Stimulated activated CD4-positive, alpha-beta T cell treated with anti-CD3 and anti-CD28 coated beads, Interleukin-12 subunit alpha, Interleukin-12 subunit beta, amount 100 ng/mL, for 48 hours (primary cell): ENCODE data around the gene CCL5.

ENCODE experiments used
- DNase-seq, 3 donors: peaks; one replicate each; pipeline ENCODE4 v3.0.0-alpha.2; 2020; ENCODE audit warnings: low read depth in 2 of 3, low spot score in 1 of 3

The CCL5 gene

DNA sequence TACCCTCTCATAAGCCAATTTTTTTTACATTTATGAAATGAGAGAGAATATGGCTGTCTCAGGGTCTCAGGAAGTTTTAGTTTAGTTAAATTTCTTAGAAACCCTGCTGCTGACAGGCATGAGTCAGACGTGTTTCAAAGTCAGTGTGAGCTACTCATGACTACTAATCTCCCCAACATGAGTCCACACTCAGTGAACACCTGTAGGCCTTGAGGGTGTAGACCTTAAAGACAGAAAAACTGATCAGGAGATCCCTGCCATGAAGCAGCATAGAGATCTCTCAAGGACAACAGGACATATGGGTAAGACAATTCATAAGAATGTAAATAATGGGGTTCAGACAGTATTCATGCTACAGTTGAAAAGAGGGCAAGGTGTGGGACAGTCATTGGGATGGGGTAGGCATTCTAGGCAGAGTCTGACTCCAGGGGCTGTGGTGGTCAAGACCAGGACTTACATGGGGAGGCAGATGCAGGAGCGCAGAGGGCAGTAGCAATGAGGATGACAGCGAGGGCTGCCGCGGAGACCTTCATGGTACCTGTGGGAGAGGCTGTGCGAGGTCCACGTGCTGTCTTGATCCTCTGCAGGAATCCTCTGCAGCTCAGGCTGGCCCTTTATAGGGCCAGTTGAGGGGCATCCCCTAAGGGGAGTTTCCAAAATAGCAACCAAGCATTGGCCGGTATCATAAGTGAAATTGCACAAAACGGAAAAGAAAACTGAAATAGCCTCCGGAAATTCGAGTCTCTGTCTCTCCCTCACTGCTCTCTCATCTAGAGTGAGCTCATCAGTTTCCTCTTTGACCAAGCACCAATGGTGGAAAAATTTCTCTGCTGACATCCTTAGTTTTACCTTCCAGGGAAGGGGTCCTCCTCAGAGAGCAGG, at the start of gene CCL5:
TSS of gene CCL5 (minus strand) at position 588 of the 882 bp plus-strand sequence.
- DNase-seq, result peak in 1 of 3 donors; percentile 35

DNA sequence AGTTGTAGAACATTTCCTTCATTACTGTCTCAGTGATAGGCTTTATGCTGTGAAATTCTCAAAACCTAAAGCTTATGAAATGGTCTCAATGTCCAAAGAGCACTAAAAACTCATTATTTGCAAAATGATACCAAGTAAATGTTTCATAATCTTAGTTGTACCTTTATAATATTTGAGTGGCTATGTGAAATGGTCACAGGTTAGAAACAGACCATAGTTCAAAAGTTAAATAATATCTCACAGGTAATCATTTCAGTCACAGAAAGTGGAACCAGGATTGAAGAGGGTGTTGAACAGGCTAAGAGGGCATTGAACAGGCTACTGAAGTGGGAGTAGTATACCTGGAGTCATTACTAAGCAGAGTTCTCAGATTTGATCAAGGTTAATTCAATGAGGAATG, 47.6 kb upstream of the CCL5 start:
- no peak for DNase-seq

DNA sequence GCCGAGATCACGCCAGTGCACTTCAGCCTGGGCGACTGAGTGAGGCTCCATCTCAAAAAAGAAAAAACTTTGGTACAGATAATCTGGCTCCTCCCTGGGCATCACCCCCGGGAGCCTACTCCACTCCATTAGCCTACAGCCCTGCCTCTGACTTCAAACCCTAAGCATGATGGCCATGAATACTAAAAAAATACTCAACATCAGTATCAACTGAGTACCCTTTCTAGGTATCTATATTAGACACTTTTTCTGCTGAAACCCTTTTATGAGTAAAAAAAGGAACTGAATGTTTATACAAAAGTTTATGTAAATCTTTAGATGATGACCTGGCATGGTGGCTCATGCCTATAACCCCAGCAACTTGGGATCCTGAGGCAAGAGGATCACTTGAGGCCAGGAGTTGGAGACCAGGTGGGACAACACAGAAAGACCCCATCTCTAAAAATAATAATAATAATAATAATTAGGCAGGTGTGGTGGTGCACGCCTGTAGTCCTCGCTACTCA, 43.5 kb upstream of the CCL5 start:
- DNase-seq, result no peak

DNA sequence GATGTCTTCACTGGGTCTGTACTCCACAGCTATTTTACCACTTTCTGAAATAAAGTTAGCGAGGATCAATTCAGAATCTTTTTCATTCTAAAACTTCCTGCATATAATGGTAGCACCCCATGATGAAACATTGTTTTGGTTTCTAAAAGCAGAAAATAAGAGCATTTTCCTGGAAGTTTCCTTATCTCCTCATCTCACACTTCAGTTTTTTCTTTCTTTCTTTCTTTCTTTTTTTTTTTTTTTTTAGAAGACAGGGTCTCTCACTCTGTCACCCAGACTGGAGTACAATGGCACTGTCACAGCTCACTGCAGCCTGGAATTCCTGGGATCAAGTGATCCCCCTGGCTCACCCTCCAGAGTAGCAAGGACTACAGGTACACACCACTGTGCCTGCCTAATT, 40.1 kb upstream of the CCL5 start:
- no peak for DNase-seq

DNA sequence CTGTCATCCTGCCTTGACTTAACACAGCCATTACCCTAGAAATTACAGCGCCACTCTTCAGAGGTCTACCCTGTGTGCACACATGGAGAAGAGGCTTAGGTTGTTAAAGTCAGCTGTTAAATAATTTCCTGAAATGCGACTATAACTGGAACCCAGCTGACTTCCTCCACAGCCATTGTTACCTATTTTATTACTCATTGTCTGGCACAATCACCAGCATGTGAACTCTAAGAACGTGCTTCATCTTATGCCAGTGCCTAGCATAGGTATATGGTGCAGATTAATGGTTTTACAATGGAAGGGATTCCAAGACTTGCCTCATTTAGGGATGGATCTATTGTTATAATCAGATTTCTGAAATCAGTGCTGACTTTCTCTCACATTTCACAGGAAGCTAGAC, 38.5 kb upstream of the CCL5 start:
- no peak for DNase-seq

DNA sequence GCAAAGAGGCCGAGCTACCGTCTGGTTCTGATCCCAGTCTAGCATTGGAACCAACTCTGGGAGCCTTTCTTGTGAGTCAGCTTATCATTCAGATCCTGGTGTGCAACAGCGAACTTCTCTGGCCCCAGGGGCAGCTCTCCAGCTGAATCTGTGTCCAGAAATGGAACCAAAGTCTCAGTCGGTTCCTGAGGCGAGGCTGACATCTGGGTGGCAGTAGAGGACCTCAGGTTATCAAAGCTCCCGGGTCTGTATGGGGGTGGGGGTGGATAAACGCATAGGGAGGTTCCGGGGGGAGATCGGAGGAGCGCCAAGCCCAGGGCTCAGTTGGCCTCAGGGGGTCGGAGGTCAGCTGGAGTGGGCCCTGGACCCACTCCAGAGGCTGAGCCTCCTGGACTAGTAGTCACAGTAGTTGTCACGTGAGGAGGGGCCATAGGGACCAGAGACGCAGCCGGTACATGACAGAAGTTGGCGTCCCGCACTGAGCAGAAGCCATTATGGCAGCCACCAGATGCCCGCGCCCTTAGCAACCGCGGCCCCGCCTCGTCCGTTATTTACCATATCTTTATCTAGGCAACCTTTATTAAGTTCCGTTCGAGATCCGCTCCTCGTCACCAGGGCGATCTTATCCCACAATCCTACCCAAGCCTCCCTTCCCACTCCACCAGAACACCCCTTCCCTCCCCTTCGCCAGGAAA, 37.5 kb upstream of the CCL5 start:
- no peak for DNase-seq

DNA sequence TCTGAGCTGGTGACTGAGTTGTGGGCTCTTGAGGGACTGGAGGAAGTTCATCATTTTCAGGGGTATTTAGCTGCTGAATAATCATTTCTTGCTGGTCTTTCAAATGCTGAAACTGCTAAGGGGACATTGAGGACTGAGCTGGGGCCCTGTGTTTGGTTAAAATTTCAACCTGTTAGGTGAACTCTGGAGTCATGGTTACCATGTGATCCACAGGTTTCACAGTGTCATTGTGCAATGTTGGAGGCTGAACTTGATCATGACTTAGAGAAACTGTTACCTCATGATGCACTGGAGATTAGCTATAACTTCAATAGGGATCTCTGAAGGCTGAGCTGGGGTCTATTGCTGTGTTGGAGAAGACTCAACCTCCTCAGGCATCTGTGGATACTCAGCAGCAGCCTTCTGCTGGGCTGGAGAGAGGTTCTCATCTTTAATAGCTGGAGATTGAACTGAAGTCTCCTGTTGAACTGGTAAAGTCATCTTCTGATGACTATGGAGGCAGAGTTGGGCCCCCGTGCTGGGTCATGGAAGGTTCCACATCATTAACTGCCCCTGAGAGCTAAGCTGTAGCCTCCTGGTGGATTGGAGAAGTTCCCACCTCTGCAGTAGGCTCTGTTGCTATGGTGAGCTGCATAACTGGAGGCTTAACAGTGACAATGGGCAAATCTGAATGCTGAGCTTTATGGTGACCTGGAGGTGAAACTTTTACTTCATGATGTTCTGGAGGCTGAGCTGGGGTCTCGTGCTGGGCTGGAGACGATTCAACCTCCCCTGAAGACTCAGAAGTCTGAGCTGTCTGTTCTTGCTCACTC, 35.2 kb upstream of the CCL5 start:
- DNase-seq, result no peak

DNA sequence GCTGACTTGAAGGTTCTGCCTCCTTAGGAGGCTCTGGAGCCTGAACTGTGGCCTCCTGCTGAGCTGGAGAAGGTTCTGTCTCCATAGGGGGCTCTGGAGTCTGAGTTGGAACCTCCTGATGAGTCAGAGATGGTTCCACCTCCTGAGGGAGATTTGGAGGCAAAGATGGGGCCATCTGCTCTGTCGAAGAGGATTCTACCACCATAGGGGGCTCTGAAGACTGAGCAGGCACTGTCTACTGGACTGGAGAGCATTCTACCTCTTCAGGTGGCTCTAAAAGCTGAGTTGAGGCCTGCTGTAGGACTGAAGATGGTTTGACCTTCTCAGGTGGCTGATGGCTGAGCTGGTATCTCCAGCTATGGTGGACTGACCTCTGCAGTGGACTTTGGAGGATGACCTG, 34.2 kb upstream of the CCL5 start:
- DNase-seq, result no peak

DNA sequence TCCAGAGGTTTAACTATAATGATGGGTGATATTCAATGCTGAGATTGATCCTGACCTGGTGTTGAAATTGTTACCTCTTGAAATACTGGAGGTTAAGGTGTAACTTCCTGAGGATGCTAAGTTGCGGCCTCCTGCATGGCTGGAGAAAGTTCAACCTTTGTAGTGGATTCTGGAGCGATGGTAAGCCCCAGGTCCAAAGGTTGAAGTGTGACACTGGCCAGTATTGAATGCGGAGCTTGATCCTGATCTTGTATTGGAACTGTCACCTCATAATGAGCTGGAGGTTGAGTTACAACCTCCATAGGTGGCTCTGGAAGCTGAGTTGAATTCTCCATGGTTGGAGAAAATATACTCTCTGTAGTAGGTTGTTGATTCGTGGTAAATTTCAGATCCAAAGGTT, 33.4 kb upstream of the CCL5 start:
- no peak for DNase-seq

DNA sequence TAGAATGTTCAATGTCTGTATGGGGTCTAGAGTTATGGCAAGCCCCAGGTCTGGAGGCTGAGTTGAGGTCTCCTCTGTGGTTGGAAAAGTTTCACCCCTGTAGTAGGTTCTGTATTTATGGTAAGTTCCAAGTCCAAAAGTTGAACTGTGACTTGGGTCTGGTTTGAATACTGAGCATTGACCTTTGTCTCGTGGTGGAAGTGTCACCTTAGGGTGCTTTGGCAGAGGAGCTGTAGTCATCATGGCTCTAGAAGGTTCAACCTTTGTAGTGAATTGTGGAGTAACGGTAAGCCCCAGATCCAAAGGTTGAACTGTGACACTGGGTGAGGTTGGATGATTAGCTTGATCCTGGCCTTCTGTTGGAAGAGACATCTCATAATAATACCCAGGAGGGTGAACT, 32.8 kb upstream of the CCL5 start:
- no peak for DNase-seq

DNA sequence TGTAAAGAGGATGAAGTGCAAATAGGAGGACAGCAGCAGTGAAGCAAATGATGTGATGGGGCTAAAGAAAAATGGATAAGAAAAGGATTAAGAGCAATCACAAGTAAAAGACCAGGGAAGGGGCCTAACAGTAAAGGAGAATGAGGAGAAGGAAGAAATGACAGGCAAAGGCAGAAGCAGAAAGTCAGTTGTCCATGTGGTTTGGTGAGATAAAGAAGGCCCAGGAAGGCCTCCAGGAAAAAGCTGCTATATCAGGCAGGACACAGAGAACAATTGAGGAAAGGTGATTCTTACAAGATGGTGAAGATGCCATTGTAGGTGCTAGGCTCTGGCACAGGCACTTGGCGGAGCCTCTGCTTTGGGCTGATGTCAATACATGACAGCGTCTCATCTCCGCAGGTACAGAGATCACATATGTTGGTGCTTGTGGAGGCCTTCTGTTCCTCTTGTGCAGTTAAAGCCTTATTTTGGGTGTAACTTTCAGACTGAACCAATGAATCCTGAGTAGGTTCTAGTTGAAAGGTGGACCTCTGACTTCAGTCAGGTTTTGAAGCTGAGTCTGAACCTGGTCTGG, 32.3 kb upstream of the CCL5 start:
- DNase-seq, result no peak

DNA sequence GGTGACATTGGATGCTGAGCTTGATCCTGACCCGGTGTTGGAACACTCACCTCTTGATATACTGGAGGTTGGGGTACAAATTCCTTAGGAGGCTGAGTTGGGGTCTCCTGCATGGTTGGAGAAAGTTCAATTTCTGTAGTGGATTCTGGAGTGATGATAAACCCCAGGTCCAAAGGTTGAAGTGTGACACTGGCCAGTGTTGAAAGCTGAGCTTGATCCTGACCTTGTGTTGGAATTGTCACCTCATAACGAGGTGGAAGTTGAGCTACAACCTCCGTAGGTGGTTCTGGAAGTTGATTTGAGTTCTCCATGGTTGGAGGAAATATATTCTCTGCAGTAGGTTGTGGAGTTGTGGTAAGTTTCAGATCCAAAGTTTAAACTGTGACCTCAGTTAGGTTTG, 29.2 kb upstream of the CCL5 start:
- DNase-seq, result no peak

DNA sequence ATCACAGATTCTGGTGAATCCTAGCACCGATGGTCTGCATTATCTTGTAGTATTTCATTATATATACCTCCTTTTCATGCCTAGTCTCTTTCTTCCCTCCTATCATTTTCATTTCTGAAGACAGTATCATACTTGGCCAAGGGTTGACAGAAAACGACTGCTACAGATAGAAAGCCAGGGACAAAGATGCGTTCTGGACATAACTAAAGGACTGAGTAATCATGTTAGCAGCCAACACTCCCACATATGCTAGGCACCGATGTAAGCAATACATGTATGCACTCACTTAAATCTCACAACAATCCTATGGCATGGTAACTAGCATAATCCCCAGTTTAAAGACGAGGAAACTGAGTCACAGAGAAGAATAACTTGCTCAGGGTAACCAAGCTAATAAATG, 27.5 kb upstream of the CCL5 start:
- no peak for DNase-seq

DNA sequence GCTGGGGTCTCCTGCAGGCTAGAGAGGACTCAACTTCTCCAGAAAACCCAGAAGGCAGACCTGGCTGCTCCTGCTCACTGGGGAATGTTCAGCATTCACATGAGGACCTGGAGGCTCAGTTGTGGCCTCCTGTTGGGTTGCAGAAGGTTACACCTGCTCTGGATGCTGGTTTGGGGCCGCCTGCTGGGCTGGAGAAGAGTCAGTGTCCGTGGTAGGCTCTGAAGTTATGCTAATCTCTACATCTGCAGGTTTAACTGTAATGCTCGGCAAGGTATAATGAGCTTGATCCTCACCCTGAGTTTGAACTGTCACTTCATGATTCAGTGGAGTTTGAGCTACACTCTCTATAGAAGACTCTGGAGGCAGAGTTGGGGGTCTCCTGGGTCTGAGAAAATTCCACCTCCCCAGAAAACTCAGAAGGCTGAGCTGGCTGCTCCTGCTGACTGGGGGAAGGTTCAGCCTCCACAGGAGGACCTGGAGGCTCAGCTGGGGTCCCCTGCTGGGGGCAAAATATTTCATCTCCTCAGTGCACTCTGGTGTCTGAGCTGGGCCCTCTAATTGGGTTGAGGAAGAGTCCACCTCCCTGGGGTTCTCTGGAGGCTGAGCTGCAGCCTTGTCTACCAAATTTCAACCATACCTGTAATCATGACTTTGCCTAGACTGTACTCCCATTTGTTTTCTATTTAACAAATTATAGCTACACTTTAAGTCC, 26.9 kb upstream of the CCL5 start:
- no peak for DNase-seq

DNA sequence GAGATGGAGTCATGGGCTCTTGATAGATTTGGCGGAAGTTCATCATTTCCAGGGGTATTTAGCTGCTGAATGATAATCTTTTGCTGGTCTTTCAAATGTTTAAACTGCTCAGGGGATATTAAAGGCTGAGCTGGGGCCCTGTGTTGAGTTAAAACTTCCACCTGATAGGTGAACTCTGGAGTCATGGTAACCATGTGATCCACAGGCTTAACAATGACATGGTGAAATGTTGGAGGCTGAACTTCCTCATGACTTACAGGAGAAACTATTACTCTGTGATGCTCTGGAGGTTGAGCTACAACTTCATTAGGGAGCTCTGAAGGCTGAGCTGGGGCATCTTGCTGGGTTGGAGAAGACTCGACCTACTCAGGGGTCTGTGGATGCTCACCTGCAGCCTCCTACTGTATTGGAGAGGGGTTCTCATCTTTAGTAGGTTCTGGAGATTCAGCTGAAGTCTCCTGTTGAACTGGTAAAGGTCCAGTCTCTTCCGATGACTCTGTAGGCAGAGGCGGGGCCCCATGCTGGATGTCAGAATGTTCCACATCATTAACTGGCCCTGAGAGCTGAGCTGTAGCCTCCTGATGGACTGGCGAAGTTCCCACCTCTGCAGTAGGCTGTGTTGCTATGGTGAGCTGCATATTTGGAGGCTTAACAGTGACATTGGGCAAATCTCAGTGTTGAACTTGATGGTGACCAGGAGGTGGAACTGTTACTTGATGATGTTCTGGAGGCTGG, 26.2 kb upstream of the CCL5 start:
- no peak for DNase-seq

DNA sequence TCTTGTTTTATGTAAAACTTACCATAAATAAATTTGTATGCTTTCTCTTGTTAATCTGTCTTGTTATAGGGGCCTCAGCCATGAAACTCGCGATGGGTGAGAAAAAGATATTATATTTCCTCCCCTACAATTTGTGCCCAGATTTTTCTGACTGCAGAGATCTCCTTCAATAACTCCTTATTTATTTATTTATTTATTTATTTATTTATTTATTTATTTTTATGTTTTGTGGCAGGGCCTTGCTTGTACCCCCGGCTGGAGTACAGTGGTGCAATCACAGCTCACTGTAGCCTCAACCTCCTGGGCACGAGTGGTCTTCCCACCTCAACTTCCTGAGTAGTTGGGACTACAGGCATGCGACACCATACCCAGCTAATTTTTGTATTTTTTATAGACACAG, 23.3 kb upstream of the CCL5 start:
- DNase-seq, result no peak

DNA sequence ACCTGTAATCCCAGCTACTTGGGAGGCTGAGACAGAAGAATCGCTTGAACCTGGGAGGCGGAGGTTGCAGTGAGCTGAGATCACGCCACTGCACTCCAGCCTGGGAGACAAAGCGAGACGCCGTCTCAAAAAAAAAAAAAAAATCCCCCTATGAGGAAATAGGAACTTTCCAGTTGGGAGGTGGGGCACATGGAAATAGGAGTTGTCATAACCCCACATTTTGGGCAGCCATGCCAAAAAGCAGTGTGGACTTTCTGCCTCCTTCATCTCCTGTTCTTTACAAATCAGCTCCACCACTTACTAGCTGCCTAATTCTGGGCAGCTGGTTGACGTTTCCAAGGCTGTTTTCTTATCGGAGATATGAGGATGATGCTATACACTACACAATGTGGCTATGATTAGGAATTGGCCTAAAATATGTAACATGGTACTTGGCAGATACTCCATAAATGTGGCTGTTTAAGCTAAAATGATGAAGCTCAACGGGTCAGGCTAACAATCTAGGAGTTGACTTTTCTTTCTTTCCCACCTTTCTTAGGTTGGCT, 21.5 kb upstream of the CCL5 start:
- no peak for DNase-seq

DNA sequence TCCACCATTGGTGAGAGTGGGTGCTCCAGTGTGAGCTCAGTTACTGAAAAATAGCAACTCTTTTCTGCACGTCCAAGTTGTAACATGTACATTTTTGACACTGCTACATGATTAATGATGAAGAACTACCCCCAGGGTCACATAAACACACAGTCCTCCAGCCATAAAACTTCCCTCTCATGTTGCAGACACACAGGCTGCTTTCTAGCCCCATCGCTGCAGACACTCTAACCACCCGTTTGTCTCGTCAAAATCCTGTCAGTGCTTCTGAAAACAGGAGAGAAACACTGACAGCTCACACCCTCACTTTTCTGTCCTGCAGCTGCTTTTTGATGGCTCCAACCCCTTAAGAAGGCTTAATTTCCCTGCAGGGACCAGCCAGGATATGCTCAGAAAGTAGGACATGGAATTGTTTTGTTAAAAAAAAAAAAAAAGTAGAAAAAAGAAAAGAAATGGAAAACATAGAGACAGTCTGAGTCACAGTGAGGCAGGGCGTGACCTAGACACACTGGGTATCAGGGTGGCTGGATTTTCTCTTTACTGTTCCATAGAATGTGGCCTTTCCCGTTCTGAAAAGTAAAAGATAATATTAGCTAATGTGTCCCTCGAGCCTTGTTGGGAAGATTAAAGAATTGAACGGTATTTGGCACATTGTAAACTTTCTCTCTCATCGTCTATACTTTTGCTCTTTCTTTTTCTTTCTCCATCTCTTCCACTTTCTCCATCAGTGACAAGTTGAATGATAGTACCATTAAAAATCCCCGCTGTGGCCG, 20.7 kb upstream of the CCL5 start:
- no peak for DNase-seq

DNA sequence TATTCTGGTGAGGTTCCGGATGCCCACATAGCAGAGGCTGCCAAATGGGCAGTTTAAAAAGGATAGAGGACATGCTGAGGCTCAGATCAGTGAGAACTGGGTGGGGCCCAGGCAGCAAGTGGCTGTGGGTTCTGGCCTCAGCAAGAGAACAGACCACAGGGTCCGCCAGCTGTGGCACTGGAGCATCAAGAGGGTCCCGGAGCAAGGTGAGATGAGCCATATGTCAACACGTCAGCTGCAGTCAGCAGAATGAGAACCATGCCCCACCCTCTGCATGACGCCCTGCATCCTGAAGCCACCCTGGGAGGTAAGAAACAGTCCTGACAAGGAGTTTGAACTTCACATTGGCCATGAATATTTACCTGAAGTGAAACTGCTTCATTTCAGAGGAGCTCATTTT, 20.1 kb upstream of the CCL5 start:
- DNase-seq, result no peak
